H1 (cell line): ENCODE measurements around the gene FAM193B. TPM values are rescaled to one million over a fixed set of nuclear protein-coding genes. Genes with fewer than 3 reads are reported as not detected.

Experiments used
- ASH2L ChIP-seq: fragments of 200-600, 300-600 bp; sonication (generic); IDR thresholded peaks from one replicate; pipeline ENCODE4 v1.7.1; 2017; ENCODE audit warnings: low read length
- KDM1A ChIP-seq: fragments of 200-600, 300-600 bp; sonication (generic); IDR thresholded peaks from 2 replicates; pipeline ENCODE4 v1.7.1; 2016; ENCODE audit warnings: mild to moderate bottlenecking, low read length, borderline replicate concordance
- POLR2A ChIP-seq, 2 experiments: IDR thresholded peaks; 1 replicate in 1 of 2; 2 replicates in 1 of 2; pipeline ENCODE4 v1.6.1; 2011; ENCODE audit warnings: low read depth in 2 of 2, low read length in 2 of 2, mild to moderate bottlenecking in 2 of 2; ENCODE audit errors: control extremely low read depth in 1 of 2
- SUZ12 ChIP-seq: fragments of 200-600 bp; sonication (generic); IDR thresholded peaks from 2 replicates; pipeline ENCODE4 v1.6.1; 2012; ENCODE audit warnings: mild to moderate bottlenecking, inconsistent platforms, low read length, moderate library complexity, mixed read lengths
- polyA plus RNA-seq, 7 experiments: library from polyadenylated mRNA; depleted of rRNA in 3 of 7; stranded (reverse) in 5 of 7; unstranded in 2 of 7; fragments of >200 nt in 5 of 7; fragments of 200-250 nt in 2 of 7; gene quantifications; 1 replicate in 5 of 7; 2 replicates in 1 of 7; 4 replicates in 1 of 7; pipeline versions ENCODE4 v1.2.1 to v1.2.3, GENCODE V29; 2011 to 2013; ENCODE audit warnings: missing spikeins in 2 of 7, mixed read lengths in 2 of 7
- total RNA-seq: library from RNA; stranded (reverse); fragmentation: NEBNext Ultra II Directional; extraction: Animal tissue kit (Norgen Biotek cat#: 25700); gene quantifications from 2 replicates; pipeline ENCODE4 v1.2.1, GENCODE V29; 2021

FAM193B gene
- total and polyA plus RNA-seq, 2 of the 8 experiments (the other 6 are each of a cell fraction or from before 2014, with no cell fraction given) = 49.9 to 69.8 TPM

DNA sequence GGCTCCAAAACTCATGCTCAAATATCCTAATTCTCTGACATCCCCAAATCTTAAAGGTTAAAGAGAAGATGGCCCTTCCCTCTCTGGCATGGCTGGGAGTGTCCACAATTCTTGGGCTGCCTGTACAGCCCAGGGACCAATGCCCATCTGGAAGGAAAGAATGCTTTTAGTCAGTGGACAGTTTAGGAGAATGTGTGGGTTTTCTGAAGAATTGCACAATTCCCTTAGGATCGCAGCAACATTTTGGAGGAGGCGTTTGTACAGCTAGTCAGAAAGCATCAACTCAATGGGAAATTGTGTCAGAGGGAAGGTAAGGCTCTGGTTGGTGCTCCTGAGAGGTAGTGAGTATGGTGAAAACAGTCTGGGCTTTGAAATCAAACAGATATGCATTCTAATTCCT lies 15.0 kb downstream of the FAM193B start (continued):
- no peak for TF ChIP-seq SUZ12
- no peak for TF ChIP-seq KDM1A
- no peak for TF ChIP-seq POLR2A (IDR thresholded peaks at IDR 0.05; ENCODE audit: control extremely low read depth in 1 of 2, low read depth in 2 of 2, low read length in 2 of 2)
- no peak for TF ChIP-seq ASH2L
